Panc1 (cell line): ENCODE data around the gene CACNA1D.

Experiments used
- CTCF ChIP-seq: fragments of 450-650 bp; IDR thresholded peaks from 2 replicates; pipeline ENCODE4 v1.5.1; 2017; ENCODE audit warnings: mild to moderate bottlenecking
- POLR2AphosphoS5 ChIP-seq: IDR thresholded peaks from 2 replicates; pipeline ENCODE4 v1.6.1; 2012; ENCODE audit warnings: mild to moderate bottlenecking, low read depth, low read length, moderate library complexity
- SIN3A ChIP-seq: IDR thresholded peaks from 2 replicates; pipeline ENCODE4 v1.6.1; 2012; ENCODE audit warnings: low read depth, mild to moderate bottlenecking, low read length, moderate library complexity, borderline replicate concordance; ENCODE audit not compliant: insufficient read depth
- TCF7L2 ChIP-seq: IDR thresholded peaks from 2 replicates; pipeline ENCODE4 v1.6.1; 2011; ENCODE audit warnings: mild to moderate bottlenecking, low read depth, low read length, inconsistent platforms
- TF ChIP-seq, protein P1 (sequence below), 2 experiments: IDR thresholded peaks; 2 replicates each; pipeline ENCODE4 v1.6.1; 2011 to 2012; ENCODE audit warnings: low read depth in 2 of 2, control low read depth in 1 of 2, low read length in 1 of 2, mild to moderate bottlenecking in 1 of 2, moderate library complexity in 1 of 2; ENCODE audit not compliant: insufficient read depth in 1 of 2

DNA sequence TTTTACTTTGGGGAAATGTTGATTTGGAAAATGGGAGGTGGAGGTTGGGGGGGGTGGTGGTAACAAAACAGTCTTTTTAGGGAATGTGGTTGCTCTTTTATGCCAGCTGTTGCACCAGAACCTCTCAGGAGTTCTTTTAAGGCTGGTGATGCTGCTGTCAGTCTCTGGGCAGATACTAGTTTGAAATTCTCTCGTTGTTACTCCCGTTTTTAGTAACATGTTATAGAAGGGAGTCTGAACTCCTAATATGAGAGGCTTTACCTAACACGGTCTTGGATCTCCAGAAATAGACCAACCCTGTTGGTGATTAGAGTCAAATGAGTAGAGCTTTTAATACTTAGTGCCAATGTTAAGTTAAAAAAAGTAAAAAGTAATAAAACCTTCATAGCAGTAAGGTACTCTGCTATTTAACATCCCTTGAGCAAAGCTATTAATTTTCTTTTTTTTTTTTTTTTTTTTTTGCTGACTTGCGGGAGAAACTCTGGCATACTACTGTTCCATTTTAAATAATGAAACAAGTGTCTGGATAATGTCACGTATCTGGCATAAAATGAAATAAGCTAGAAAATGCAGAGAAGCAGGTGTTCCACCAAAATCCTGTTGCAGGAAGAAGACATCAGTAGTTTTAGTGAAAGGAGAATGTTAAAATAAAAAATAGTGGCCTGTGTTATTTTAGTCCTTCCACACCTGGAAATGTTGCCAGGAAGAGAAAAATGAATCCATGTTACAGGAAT is 156.7 kb downstream of the CACNA1D start:
- TF ChIP-seq CTCF (no peak), POLR2AphosphoS5 (no peak), TCF7L2 (no peak), SIN3A (no peak)
- TF ChIP-seq, protein P1, sequence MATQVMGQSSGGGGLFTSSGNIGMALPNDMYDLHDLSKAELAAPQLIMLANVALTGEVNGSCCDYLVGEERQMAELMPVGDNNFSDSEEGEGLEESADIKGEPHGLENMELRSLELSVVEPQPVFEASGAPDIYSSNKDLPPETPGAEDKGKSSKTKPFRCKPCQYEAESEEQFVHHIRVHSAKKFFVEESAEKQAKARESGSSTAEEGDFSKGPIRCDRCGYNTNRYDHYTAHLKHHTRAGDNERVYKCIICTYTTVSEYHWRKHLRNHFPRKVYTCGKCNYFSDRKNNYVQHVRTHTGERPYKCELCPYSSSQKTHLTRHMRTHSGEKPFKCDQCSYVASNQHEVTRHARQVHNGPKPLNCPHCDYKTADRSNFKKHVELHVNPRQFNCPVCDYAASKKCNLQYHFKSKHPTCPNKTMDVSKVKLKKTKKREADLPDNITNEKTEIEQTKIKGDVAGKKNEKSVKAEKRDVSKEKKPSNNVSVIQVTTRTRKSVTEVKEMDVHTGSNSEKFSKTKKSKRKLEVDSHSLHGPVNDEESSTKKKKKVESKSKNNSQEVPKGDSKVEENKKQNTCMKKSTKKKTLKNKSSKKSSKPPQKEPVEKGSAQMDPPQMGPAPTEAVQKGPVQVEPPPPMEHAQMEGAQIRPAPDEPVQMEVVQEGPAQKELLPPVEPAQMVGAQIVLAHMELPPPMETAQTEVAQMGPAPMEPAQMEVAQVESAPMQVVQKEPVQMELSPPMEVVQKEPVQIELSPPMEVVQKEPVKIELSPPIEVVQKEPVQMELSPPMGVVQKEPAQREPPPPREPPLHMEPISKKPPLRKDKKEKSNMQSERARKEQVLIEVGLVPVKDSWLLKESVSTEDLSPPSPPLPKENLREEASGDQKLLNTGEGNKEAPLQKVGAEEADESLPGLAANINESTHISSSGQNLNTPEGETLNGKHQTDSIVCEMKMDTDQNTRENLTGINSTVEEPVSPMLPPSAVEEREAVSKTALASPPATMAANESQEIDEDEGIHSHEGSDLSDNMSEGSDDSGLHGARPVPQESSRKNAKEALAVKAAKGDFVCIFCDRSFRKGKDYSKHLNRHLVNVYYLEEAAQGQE (IDR thresholded peaks at IDR 0.05; ENCODE audit: insufficient read depth in 1 of 2, low read depth in 2 of 2, low read length in 1 of 2), result no peak
